Measurements from ENCODE around the gene LMF1. TPM values are rescaled to one million over a fixed set of nuclear protein-coding genes. Genes with fewer than 3 reads are reported as not detected.

The LMF1 gene
- total RNA-seq, 6 experiments from 2014 or later, result 10.9 to 20.0 (median 13.8) TPM

DNA sequence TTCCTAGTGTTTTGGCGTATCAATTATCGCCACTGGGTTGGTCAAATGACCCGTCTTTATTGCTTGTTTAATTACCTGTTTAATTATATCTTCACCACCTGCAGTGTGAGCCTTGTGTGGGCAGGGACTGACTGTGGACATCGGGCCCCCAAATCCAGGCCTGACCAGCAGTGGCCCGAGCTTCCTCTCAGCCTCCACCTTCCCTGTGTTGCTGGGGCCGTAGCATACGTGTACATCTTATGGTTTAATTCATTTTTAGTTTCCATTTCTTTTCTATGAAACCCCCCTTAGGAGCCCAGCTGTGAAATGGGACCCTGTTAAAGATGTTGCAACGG is 1.2 kb upstream of the LMF1 start:
- ATAC-seq (no peak), DNase-seq (no peak)
- 81% methylated on average over 5 of the region's 8 CpGs for WGBS (ENCODE audit: insufficient coverage, low coverage, low lambda C conversion rate, missing lambda C conversion rate)
- H3K4me3 ChIP-seq, result no peak overlapping the region
- no peaks in the 10 kb centered on the region for H3K27me3 ChIP-seq
- H3K36me3 ChIP-seq, result no peaks in the 10 kb centered on the region
- no peaks in the 10 kb centered on the region for H3K9me3 ChIP-seq
- no peak overlapping the region for H3K27ac ChIP-seq
- intact Hi-C loops (cut with DNase I), result no loop called here
- TF ChIP-seq, protein P1, sequence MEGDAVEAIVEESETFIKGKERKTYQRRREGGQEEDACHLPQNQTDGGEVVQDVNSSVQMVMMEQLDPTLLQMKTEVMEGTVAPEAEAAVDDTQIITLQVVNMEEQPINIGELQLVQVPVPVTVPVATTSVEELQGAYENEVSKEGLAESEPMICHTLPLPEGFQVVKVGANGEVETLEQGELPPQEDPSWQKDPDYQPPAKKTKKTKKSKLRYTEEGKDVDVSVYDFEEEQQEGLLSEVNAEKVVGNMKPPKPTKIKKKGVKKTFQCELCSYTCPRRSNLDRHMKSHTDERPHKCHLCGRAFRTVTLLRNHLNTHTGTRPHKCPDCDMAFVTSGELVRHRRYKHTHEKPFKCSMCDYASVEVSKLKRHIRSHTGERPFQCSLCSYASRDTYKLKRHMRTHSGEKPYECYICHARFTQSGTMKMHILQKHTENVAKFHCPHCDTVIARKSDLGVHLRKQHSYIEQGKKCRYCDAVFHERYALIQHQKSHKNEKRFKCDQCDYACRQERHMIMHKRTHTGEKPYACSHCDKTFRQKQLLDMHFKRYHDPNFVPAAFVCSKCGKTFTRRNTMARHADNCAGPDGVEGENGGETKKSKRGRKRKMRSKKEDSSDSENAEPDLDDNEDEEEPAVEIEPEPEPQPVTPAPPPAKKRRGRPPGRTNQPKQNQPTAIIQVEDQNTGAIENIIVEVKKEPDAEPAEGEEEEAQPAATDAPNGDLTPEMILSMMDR (IDR thresholded peaks at IDR 0.05), result no peak
- no peak for TF ChIP-seq POLR2A (IDR thresholded peaks at IDR 0.05)
- peaks cover 0 to 13% (median 3%) of the 10 kb centered on the region in 4 donors for H3K4me1 ChIP-seq

DNA sequence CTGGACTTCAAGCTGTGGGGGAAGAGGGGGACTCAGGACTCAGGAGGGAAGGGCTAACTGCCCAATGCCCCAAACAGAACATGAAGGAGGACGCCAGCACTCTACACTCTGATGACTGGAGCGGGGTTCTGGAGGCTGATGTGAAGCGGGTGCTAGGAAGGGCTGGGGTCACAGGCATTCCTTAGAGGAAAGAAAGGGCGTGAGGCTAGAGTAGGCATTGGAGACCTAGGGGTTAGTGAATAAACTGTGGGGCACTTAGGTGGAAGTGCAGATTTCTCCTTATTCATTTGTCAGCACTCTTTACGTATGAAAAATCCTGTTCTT is 760 bp upstream of the LMF1 start:
- no peaks in the 10 kb centered on the region for H3K36me3 ChIP-seq
- H3K9me3 ChIP-seq, result no peaks in the 10 kb centered on the region
- H3K27me3 ChIP-seq, result no peaks in the 10 kb centered on the region
- H3K27ac ChIP-seq, result no peak overlapping the region
- H3K4me3 ChIP-seq, result no peak overlapping the region
- no peak for DNase-seq
- 76% methylated on average over 2 of the region's 5 CpGs for WGBS (ENCODE audit: insufficient coverage, low coverage, low lambda C conversion rate, missing lambda C conversion rate)
- ATAC-seq, result no peak
- TF ChIP-seq, protein P1 (IDR thresholded peaks at IDR 0.05), result no peak
- no peak for TF ChIP-seq POLR2A (IDR thresholded peaks at IDR 0.05)
- peaks cover 0 to 13% (median 3%) of the 10 kb centered on the region in 4 donors for H3K4me1 ChIP-seq
- intact Hi-C loops (cut with DNase I), result no loop called here

DNA sequence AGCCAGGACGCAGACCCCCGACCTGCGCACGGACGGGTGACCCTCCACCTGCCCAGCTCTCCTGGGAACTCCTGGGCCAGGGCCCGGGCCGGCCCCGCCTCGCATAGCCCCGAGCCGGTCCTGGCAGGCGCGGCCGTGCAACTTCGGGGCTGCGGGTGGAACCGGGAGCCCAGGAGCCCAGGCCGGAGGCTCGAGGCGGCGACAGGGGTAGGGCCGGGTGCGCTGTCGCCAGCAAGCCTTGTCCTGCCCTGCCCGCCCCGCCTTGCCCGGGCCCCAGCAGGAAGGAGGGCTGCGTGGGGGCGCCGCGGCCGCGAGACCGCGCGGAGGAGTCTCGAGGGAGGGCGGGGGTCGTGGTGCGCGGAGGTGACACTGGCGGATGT is 408 bp downstream of the LMF1 start:
- ATAC-seq, result peak in 2 of 4 donors; percentile 32 to 34

DNA sequence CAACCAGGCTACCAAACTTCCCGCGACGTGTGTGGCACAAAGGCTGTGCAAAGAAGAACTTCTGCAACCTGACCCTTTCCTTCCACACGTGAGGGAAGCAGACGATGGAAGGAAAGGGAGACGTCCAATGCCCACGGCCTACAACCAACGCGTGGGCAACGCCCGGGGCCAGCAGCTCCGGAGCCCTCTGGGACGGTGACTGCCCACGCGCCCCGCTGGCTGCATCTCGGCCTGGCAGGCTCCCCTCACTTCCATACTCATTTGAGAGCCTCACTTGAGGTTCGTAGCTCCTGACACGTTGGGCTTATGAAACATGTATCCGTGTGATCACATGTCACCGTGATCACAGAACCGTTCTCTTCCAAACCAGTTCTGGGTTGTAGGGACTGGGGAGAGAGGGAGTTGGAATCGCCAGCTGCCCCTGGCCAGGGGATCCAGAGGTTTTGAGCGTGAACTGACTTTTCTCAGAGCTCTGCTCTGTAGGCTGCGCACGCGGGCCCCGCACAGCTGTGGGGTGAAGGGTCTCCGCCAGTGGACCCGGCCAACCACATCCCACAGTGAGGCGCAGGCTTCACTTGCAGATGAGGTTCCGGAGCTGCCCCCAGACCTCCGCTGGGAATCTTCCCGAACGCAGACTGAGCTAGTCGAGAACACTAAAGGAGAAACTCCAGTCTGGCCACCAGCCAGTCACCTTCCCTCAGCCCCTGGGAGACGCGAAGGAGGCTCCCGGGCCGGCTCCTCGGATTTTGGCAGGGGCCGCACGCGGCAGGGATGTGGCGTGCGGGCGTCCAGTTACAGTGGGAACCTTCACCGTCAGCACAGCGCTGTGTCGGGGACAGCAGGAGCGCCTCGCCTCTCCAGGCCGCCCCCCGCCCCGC is 1.0 kb downstream of the LMF1 start:
- no peaks in the 10 kb centered on the region for H3K27me3 ChIP-seq
- no peaks in the 10 kb centered on the region for H3K9me3 ChIP-seq
- TF ChIP-seq, protein P1 (IDR thresholded peaks at IDR 0.05), result no peak
- no peak for TF ChIP-seq POLR2A (IDR thresholded peaks at IDR 0.05)
- DNase-seq (peak in 1 of 3 donors; percentile 56), ATAC-seq (no peak)
- peaks cover 0 to 13% (median 3%) of the 10 kb centered on the region in 4 donors for H3K4me1 ChIP-seq
- peak overlapping the region in 2 of 3 donors; percentile 44 to 51 for H3K27ac ChIP-seq
- peak overlapping the region; percentile 95 to 98 (median 96) for H3K4me3 ChIP-seq
- H3K36me3 ChIP-seq, result no peaks in the 10 kb centered on the region
- 35% methylated on average over 11 of the region's 55 CpGs for WGBS (ENCODE audit: insufficient coverage, low coverage, low lambda C conversion rate, missing lambda C conversion rate)
- intact Hi-C loops (cut with DNase I), result no loop called here

More for the DNA sequence above, 408 bp downstream of the LMF1 start:
- Histone ChIP-seq H3K27me3 (no peaks in the 10 kb centered on the region), H3K27ac (peak overlapping the region in 2 of 3 donors; percentile 44 to 51), H3K9me3 (no peaks in the 10 kb centered on the region), H3K4me3 (peak overlapping the region; percentile 95 to 98 (median 96)), H3K4me1 (peaks cover 0 to 13% (median 3%) of the 10 kb centered on the region in 4 donors), H3K36me3 (no peaks in the 10 kb centered on the region)
- intact Hi-C loops (cut with DNase I), result no loop called here
- no peak for TF ChIP-seq POLR2A (IDR thresholded peaks at IDR 0.05)
- TF ChIP-seq, protein P1 (IDR thresholded peaks at IDR 0.05), result no peak
- no peak for DNase-seq
- 0% methylated on average over 5 of the region's 42 CpGs for WGBS (ENCODE audit: insufficient coverage, low coverage, low lambda C conversion rate, missing lambda C conversion rate)
